ENCODE data around the gene IRGQ.
"Not testable (repeated sequence)": the region's sequence is repeated elsewhere in the genome, so short reads cannot be mapped to it uniquely, and the experiment has no call there.

The IRGQ gene

GRCh38 chr19:43575156-43575950, 20.6 kb downstream of the IRGQ start, which contains the start of the genes PINLYP and XRCC1:
Gene PINLYP, plus strand, starts transcription at chr19:43575801. Its CDS starts 1,391 bp downstream, at chr19:43577192.
Gene XRCC1, minus strand, starts transcription at chr19:43575527. Its CDS starts 69 bp downstream, at chr19:43575458.
- peak; percentile 85 to 87 for DNase-seq (ENCODE audit: low read depth in 2 of 2)

GRCh38 chr19:43574424-43575155, 21.3 kb downstream of the IRGQ start:
- DNase-seq (ENCODE audit: low read depth in 2 of 2): no peak

DNA sequence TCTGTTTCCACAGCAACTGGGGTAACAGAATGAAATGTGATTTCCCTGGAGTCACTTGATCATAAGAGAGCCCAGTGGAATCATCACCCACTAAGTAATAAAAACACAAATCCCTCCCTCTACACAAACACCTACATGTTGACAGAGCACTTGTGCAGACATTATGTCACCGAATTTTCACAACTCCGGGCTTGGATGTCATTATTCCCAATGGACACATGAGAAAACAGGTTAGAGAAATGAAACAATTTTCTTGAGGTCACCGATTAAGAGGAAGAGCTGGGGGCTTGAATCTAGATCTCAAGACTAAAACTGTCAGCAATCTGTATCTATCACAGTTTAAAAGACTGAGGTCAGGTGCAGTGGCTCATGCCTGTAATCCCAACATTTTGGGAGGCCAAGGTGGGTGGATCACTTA, 23.8 kb downstream of the IRGQ start:
- no peak for DNase-seq (ENCODE audit: low read depth in 2 of 2)

DNA sequence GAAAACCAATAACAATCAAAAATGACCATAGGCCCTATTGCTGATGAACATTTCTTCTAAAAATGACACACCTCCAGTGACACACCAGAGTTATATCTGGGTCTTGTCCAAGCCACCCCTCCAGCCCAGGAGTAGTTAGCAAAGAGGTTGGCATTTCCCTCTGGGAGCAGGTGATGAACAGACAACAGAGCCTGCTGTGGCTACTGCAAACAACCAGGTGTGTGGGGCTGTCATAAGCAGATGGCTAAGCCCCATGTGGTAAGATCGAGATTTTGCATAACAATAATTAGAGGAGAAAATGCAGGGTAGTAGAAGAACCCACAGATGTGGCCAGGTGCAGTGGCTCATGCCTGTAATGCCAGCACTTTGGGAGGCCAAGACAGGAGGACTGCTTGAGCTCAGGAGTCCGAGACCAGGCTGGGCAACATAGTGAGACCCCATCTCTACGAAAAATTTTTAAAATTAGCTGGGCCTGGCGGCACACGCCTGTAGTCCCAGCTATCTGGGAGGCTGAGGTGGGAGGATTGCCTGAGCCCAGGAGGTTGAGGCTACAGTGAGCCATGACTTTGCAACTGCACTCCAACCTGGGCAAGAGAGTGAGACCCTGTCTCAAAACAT, 25.7 kb downstream of the IRGQ start:
- DNase-seq (ENCODE audit: low read depth in 2 of 2): no peak

DNA sequence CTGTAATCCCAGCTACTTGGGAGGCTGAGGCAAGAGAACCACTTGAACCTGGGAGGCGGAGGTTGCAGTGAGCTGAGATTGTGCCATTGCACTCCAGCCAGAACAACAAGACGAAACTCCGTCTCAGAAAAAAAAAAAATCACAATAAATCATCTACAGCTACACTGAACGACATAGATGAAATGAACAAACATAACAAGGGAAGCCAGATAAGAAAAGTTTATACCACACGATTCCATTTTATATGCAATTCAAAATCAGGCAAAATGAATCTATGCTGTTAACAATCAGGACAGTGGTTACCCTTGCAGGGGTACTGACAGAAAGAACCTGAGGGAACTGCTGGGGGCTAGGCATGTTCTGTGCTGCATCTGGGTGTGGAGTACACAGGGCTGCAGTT, 26.3 kb downstream of the IRGQ start:
- DNase-seq (ENCODE audit: low read depth in 2 of 2): no peak

DNA sequence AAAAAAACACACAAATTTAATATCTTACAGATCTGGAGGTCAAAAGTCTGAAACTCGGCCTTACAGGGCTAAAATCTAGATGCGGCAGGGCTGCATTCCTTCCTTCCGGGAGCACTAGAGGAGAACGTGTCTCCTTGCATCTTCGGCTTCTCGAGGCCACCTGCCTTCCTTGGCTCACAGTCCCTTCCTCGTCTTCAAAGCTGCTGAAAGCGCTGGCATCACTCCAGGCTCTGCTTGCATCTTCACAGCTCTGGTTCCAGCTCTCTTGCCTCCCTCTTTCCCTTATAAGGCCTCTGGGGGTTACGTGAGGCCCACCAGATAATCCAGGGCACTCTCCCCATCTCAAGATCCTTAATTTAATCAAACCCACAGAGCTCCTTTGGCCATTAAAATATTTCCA, 31.1 kb downstream of the IRGQ start:
- DNase-seq (ENCODE audit: low read depth in 2 of 2): no peak

DNA sequence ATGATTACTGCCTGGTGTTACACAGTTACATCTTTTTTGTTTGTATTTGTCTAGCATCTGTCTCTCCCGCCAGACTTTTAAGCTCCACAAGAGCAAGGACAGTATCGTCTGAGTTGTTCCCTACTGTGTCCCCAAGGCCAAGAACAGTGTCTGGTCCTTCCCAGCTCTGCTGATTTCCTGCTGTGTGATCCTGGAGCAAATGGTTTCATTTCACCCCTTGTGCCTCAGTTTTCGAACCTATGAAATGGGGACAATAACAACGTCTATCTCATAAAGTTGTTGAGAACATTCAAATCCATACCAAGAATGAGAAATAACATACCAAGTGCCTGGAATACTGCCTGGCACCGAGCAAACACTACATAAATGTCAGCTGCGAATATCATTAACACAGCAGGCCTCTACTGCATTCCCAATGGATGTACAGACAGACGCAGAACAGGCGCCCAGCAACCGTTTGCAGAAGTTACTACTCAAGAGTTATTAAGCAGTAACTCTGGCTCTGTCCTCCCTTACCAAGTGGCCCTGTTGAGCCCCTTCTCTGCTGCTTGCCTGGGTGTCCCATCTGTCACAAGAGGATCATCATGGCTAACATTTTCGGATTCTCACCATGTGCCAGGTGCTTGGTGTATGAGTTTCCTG, 32.0 kb downstream of the IRGQ start:
- DNase-seq (ENCODE audit: low read depth in 2 of 2): no peak

- DNase-seq (ENCODE audit: low read depth in 2 of 2): peak; percentile 55 to 59
Measured at GRCh38 chr19:43562698-43563241, 33.2 kb downstream of the IRGQ start.

GRCh38 chr19:43562226-43562697, 33.7 kb downstream of the IRGQ start:
- no peak for DNase-seq (ENCODE audit: low read depth in 2 of 2)

- DNase-seq (ENCODE audit: low read depth in 2 of 2): no peak
Measured at GRCh38 chr19:43561139-43561970, 34.6 kb downstream of the IRGQ start.

DNA sequence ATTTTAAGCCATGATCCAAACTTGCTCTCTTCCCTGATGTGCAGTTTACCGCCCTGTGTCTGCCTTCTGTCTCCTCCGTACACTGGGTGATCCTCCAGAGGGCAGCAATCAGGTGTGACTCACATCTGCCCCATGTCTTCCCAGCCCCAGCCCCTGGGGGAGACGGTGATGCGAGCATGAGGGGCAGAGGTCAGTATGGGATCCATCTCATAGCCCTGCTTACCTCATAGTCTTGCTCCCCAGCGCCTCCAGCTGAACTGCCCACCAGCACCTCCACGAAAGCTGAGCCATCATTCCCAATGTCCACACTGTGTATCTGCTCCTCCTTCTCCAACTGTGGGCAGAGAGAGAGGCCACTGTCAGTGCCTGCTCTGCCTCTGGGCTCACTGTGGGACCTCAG, 35.2 kb downstream of the IRGQ start:
- no peak for DNase-seq (ENCODE audit: low read depth in 2 of 2)

DNA sequence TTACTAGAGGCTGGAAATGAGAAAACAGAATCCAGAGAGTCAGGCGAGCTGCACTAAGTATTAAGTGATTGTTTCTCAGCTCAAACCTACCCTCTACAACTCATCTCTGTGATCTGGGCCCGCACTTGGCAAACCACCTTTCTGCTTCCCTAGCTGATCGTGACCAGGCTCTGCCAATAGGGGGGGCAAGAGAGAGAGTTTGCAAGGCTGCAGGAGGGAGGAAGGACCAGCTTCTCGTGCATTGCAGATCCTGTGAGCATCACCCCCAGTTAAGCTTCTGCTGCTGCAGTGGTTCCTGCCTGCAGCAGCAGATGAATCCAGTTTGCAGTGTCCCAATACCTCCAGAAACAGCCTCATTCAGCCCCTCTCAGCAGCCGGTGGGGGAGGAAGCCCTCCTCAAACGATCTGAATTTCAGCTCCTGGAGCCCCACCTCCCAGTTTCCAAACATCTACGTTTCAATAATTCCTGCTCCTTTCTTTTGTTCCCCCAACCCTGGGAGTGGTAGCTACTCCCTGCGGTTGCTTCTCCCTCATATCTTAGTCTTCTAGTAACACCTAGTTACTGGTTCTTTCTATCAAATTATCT, 40.7 kb downstream of the IRGQ start:
- peak; percentile 59 to 68 for DNase-seq (ENCODE audit: low read depth in 2 of 2)

DNA sequence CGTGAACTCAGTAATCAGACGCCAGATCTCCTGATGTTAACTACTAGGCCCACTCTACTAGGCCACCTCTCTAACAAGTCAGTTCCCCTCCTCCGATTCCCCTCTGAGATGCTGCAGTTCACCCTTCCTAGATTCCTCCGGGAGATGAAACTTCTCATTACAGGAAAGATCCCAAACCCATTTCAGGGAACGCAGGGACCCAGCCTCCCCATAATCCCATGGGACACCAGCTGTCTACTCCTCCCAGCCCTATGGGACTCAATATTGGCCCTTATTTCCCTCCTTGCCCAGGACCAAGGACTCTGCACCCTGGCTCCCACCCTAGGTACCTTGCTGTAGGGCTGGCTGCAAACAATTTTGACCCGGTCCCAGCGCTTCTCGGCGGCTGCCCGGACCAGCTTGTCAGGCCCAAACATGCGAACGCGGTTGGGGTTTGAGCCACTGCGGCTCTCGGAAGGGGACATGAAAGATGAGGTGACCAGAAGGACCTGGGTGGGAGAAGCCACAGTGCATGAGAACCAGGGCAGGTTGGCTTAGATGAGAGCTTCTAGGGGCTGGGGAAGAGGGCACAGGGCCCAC, 41.5 kb downstream of the IRGQ start:
- DNase-seq (ENCODE audit: low read depth in 2 of 2): no peak

DNA sequence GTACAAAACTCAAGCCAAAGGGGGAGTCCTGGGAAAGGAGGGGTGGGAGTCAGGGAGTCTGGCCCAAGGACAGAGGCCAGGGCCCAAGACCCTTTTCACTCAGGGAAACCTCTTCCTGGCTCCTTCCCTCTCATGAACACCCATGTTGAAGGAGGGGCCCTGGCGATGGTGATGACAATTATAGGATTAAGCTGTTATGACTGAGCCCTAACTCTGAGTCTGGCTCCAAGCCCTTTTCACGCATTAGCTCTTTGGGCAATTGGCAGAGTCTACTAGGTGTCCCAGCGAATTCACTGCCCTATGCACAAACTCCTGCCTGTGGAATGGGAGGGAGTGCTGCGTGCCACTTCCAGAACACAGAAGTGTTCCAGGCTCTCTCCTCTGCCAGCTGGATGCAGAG, 42.3 kb downstream of the IRGQ start:
- DNase-seq (ENCODE audit: low read depth in 2 of 2): no peak

DNA sequence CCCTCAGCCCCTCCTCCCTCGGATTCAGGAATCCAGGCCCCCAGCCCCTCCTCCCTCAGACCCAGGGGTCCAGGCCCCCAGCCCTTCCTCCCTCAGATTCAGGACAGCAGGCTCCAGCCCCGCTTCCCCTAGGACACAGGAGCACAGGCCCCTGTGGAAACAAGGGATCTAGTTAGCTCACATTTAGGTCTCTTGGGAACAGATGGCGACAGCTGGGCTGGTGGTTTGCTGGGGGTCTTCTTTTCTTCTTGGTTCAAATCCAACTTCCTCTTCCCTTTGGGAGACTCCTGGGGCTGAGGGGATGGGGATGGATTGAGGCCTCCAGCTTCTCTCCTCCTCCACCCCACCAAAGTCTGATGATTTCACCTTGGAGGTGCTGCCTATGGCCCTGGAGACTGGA, 43.3 kb downstream of the IRGQ start:
- no peak for DNase-seq (ENCODE audit: low read depth in 2 of 2)

- DNase-seq (ENCODE audit: low read depth in 2 of 2): no peak
Measured at GRCh38 chr19:43552198-43552450, 43.8 kb downstream of the IRGQ start.

DNA sequence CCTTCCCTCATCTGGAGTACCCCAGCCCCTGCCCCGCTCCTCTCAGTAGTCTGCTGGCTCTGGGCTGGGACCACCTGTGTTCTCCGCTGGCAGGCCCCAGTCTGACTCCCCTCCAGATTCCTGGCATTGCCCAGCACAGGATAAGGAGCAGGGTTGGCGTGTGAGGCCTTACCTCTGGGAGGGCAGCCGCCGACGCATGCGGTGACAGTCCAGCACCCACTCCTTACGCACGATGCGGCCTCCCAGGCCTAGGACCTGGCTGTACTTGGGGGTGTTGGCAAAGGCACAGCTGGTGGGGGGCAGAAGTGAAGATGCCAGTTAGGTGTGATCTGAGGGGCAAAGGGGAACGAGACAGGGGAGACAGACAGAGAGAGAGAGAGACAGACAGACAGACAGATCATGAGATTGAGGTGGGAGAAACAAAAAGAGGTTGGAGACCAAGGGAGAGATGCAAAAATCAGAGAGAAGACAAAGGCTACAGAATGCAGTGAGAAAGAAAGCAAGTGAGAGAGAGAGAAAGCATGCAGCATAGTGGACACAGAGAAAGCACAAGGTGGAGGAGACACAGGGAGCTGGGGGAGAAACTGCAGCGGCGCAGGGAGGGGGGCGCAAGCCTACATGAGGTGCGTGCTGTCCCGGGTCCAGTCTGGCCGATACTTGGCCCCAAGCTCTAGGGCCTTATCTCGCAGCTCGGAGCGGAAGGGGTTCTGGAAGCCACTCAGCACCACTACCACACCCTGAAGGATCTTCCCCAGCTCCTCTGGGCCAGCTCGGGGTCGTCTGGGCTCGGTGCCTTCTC, 44.3 kb downstream of the IRGQ start:
- DNase-seq (ENCODE audit: low read depth in 2 of 2): no peak

- DNase-seq (ENCODE audit: low read depth in 2 of 2): no peak
Measured at GRCh38 chr19:43548706-43549105, 47.2 kb downstream of the IRGQ start.

DNA sequence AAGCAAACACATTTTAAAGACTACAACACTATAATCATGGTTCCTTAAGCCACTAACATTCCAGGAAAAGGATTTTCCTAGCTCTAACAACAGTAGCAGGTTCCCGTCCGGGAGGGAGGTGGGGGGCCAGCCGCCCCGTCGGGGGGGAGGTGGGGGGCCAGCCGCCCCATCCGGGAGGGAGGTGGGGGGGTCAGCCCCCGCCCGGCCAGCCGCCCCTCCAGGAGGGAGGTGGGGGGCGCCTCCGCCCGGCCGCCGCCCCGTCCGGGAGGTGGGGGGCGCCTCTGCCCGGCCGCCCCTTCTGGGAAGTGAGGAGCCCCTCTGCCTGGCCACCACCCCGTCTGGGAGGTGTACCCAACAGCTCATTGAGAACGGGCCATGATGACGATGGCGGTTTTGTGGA, 48.0 kb downstream of the IRGQ start:
- not testable (repeated sequence) for DNase-seq (ENCODE audit: low read depth in 2 of 2)
